T-helper 1 cell treated with Interleukin-12 subunit alpha and Interleukin-12 subunit beta and Interleukin-4 antibody, amounts not matched to agents 30 μg/mL and 1 μg/mL, for 36 hours (primary cell): ENCODE data around the gene ILKAP.

Experiments
- H3K27ac Mint-ChIP-seq: one replicate; pipeline ENCODE4 v1.8.0; 2021; ENCODE audit warnings: mild to moderate bottlenecking, mixed read lengths
- H3K27me3 Mint-ChIP-seq: one replicate; pipeline ENCODE4 v1.8.0; 2021; ENCODE audit warnings: low read depth, mixed read lengths
- H3K36me3 Mint-ChIP-seq: one replicate; pipeline ENCODE4 v1.8.0; 2021; ENCODE audit warnings: low read depth, mixed read lengths
- H3K4me1 Mint-ChIP-seq: one replicate; pipeline ENCODE4 v1.8.0; 2021; ENCODE audit warnings: low read depth, mixed read lengths
- H3K4me3 Mint-ChIP-seq: one replicate; pipeline ENCODE4 v1.8.0; 2021; ENCODE audit warnings: mild to moderate bottlenecking, moderate library complexity, mixed read lengths
- H3K9me3 Mint-ChIP-seq: one replicate; pipeline ENCODE4 v1.8.0; 2021; ENCODE audit warnings: mixed read lengths

Gene ILKAP

GRCh38 chr2:238136820-238137537, 66.5 kb downstream of the ILKAP start:
- Mint-ChIP-seq H3K27ac (no peak overlapping the region), H3K27me3 (no peaks in the 10 kb centered on the region), H3K4me1 (no peaks in the 10 kb centered on the region), H3K36me3 (no peaks in the 10 kb centered on the region), H3K9me3 (no peaks in the 10 kb centered on the region), H3K4me3 (no peak overlapping the region)

DNA sequence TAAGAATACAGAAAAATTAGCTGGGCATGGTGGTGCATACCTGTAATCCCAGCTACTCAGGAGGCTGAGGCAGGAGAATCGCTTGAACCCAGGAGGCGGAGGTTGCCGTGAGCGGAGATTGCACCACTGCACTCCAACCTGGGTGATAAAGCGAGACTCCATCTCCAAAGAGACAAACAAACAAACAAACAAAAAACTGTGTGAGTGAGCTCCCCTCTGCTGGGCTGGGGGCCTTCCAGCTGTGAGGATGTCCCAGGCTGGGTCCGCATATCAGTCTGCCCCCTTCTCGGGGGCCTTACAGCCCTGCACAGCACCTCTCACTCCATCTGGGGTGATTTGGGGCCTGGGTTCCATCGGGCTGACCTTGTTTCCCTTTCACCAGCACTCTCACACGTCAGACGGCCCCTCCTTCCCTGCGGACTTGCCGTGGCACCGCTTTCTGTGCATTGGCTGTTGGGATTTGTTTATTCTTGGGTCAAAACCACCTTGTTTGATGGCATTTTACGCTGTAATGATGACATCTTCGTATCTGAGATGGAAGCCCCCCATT, 67.8 kb downstream of the ILKAP start:
- H3K4me1 Mint-ChIP-seq: no peaks in the 10 kb centered on the region
- no peaks in the 10 kb centered on the region for H3K36me3 Mint-ChIP-seq
- no peaks in the 10 kb centered on the region for H3K9me3 Mint-ChIP-seq
- H3K27me3 Mint-ChIP-seq: no peaks in the 10 kb centered on the region
- H3K27ac Mint-ChIP-seq: no peak overlapping the region
- H3K4me3 Mint-ChIP-seq: no peak overlapping the region

DNA sequence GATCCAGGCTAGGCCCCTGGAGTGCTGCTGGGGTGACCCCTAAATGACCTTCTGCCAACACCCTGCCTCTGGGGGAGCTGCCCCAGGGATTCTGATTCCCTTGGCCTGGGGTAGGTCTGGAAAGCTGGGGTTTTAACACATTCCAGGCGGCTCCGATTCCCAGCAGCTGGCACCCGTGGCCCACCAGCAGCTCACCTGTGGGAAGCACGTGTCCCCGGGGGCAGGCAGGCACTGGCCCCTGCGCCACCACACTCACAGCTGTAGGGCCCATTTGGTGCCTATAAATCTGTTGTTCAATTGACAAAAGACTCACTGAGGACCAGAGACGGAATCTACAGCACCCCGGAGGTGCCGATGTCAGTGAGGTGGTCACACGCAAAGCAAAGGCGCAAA, 69.1 kb downstream of the ILKAP start:
- Mint-ChIP-seq H3K4me1 (no peaks in the 10 kb centered on the region), H3K27ac (no peak overlapping the region), H3K4me3 (no peak overlapping the region), H3K36me3 (no peaks in the 10 kb centered on the region), H3K27me3 (no peaks in the 10 kb centered on the region), H3K9me3 (no peaks in the 10 kb centered on the region)

DNA sequence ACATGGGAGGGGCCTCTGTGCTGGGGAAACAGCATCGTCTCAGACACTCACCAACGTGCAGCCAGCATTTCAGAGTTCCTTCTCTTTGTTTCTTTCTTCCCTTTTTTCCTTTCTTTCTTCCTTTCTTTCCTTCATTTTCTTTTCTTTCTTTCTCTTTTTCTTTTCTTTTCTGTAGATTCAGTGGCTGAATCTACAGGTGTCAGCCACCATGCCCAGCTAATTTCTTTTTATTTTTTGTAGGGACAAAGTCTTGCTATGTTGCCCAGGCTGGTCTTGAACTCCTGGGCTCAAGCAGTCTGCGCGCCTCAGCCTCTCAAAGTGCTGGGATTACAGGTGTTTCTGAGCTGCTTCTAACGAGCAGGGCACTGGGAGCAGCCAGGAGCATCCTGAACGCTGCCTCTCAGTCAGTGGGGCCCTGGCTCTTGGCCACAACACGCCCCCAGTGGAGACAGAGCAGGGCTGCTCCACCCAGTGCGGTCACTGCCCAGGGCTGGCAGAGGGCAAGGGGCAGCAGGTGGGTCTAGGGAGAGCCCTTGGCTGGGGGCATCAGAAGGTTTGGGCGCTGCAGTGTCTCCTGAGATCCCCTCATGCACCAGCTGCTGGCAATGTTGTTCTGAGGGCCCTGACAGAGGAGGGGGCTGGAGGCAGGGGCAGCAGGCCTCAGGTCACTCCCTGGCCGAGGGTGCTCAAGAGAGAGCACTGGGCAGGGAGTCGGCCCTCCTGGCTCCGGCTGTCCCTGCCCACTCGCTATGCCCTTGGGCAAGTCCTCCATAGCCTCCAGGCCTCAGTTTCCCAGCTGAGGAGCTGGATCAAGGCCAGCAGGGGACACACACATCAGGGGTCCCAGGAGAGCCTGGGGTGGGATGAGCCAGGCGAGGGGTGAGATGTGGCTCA, 69.7 kb downstream of the ILKAP start:
- no peaks in the 10 kb centered on the region for H3K4me1 Mint-ChIP-seq
- no peaks in the 10 kb centered on the region for H3K9me3 Mint-ChIP-seq
- no peak overlapping the region for H3K4me3 Mint-ChIP-seq
- no peaks in the 10 kb centered on the region for H3K27me3 Mint-ChIP-seq
- H3K27ac Mint-ChIP-seq: no peak overlapping the region
- H3K36me3 Mint-ChIP-seq: no peaks in the 10 kb centered on the region

- no peak overlapping the region for H3K27ac Mint-ChIP-seq
- H3K4me3 Mint-ChIP-seq: no peak overlapping the region
- H3K36me3 Mint-ChIP-seq: no peaks in the 10 kb centered on the region
- H3K4me1 Mint-ChIP-seq: no peaks in the 10 kb centered on the region
- H3K27me3 Mint-ChIP-seq: no peaks in the 10 kb centered on the region
- no peaks in the 10 kb centered on the region for H3K9me3 Mint-ChIP-seq
These were observed 70.7 kb downstream of the ILKAP start for GRCh38 chr2:238132463-238133450.

DNA sequence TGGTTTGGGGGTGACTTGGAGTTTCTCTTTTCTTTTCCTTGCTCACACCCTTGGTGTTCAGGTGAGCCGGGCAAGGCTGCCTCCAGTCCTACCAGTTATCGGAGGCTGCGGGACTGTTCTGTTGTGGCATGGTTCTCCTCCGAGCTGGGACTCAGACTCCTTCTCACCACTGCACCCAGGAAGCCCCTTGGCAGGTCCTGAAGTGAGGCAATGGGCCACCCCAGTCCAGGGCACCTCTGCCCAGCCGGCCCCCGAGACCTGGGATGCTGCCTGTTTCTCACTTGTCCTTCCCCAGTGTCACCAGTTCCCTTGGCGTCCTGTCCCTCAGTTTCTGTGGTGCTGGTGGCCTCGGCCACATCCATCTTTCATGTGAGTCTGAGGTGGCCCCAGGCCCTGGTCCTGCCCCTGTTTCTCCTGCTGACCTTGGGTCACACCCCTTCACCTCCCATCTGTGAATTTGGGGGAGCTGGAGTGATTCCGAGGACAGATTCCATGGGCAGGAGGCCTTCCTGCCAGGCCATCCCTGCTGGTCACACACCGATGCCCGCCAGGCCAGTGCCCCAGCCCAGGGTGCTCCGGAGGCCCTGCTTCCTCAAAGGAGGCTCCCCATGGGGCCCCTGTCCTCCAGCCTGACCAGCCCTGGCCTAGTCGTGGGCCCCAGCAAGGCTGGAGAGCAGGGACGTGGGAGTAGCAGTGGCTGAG, 71.6 kb downstream of the ILKAP start:
- H3K36me3 Mint-ChIP-seq: no peaks in the 10 kb centered on the region
- H3K4me1 Mint-ChIP-seq: no peaks in the 10 kb centered on the region
- no peak overlapping the region for H3K27ac Mint-ChIP-seq
- H3K4me3 Mint-ChIP-seq: no peak overlapping the region
- H3K9me3 Mint-ChIP-seq: no peaks in the 10 kb centered on the region
- H3K27me3 Mint-ChIP-seq: no peaks in the 10 kb centered on the region

DNA sequence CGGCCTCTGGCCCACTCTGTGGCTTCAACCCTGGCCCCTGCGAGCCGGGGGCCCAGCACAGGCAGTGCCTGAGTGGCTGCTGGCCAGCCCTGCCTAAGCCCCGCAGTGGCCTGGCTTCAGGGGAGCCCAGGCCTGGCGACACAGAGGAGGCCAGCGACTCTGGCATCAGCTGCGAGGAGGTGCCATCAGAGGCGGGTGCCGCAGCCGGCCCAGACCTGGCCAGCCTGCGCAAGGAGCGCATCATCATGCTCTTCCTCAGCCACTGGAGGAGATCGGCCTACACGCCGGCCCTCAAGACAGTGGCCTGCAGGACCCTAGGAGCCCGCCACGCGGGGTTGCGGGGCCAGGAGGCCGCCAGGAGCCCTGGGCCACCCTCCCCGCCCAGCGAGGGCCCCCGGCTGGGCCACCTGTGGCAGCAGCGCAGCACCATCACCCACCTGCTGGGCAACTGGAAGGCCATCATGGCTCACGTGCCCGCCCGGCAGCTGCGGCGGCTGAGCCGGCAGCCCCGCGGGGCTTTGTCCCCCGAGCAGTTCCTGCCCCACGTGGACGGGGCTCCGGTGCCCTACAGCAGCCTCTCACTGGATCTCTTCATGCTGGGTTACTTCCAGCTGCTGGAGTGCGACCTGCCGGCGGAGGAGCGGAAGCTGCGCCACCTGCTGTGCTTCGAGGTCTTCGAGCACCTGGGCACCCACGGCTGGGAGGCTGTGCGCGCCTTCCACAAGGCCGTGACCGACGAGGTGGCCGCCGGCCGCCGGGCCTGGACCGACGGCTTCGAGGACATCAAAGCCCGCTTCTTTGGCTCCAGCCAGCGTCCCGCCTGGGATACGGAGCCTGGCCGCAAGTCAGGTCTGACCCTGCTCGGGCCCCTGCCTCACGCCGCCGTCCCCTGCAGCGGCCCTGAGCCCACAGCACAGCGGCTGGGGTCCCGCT, 72.5 kb downstream of the ILKAP start:
- Mint-ChIP-seq H3K9me3 (no peaks in the 10 kb centered on the region), H3K4me1 (no peaks in the 10 kb centered on the region), H3K4me3 (no peak overlapping the region), H3K36me3 (no peaks in the 10 kb centered on the region), H3K27ac (no peak overlapping the region), H3K27me3 (no peaks in the 10 kb centered on the region)

GRCh38 chr2:238130111-238130695, 73.3 kb downstream of the ILKAP start:
- H3K9me3 Mint-ChIP-seq: no peaks in the 10 kb centered on the region
- no peak overlapping the region for H3K27ac Mint-ChIP-seq
- no peaks in the 10 kb centered on the region for H3K27me3 Mint-ChIP-seq
- no peaks in the 10 kb centered on the region for H3K36me3 Mint-ChIP-seq
- H3K4me1 Mint-ChIP-seq: no peaks in the 10 kb centered on the region
- H3K4me3 Mint-ChIP-seq: no peak overlapping the region

- Mint-ChIP-seq H3K9me3 (no peaks in the 10 kb centered on the region), H3K27me3 (no peaks in the 10 kb centered on the region), H3K27ac (no peak overlapping the region), H3K36me3 (no peaks in the 10 kb centered on the region), H3K4me1 (no peaks in the 10 kb centered on the region), H3K4me3 (no peak overlapping the region)
These were observed 74.1 kb downstream of the ILKAP start for GRCh38 chr2:238129166-238130010.

DNA sequence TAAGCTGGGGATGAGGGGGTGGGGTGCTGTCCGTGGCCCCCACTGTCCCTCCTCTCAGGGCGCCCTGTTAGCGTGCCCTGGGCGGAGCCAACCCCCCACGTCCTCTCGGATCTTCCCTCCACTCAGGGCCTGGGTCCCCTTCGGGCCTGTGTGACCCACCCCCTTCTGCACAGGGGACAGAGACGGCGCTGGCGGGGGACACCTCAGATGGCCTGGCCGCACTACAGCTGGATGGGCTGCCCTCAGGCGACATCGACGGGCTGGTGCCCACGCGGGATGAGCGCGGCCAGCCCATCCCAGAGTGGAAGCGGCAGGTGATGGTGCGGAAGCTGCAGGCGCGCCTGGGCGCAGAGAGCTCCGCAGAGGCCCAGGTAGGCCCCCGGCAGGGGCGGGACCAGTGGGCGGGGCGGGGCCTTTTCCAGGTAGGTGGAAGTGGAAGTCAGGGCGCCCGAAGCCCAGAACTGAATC, 74.9 kb downstream of the ILKAP start:
- Mint-ChIP-seq H3K4me1 (no peaks in the 10 kb centered on the region), H3K27me3 (no peaks in the 10 kb centered on the region), H3K36me3 (no peaks in the 10 kb centered on the region), H3K27ac (no peak overlapping the region), H3K9me3 (no peaks in the 10 kb centered on the region), H3K4me3 (no peak overlapping the region)

DNA sequence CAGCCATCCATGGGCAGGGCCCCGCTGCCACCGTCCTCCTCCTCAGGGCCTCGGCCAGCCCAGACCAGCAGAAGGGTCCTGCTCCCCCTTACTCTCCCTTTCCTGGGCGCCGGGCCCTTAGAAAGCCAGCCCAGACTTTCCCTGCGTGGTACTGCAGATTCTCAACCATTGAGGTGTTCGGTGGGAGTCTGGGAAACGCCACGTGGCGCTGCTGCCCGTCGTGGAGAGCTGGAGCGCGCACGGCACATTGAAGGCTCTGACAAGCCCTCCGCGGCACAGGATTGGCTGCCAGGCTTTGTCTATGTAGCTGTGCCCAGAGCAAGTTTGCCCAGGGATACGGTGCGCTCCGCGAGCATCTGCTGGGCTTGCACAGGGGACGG, 75.4 kb downstream of the ILKAP start:
- Mint-ChIP-seq H3K36me3 (no peaks in the 10 kb centered on the region), H3K4me3 (no peak overlapping the region), H3K27ac (no peak overlapping the region), H3K4me1 (no peaks in the 10 kb centered on the region), H3K9me3 (no peaks in the 10 kb centered on the region), H3K27me3 (no peaks in the 10 kb centered on the region)
